GM12878 (cell line): Measurements from ENCODE around the gene SLAMF9. TPM values are rescaled to one million over a fixed set of nuclear protein-coding genes. Genes with fewer than 3 reads are reported as not detected.

Experiments used
- ATAC-seq: fragments of 200-7000 bp; cut with Tn5 transposase; 3 replicates; pipeline ENCODE4 v1.9.1; 2020; ENCODE audit warnings: mild to moderate bottlenecking, moderate library complexity
- BruUV-seq: library from RNA; stranded (reverse); fragments of 400-500 nt; replicated peaks from 2 replicates; lab custom pipeline; 2021; lab: Mats Ljungman, UMichigan
- CTCF ChIA-PET: fragments of 300-600 bp; sonication (Branson Sonifier 250); formaldehyde crosslinking; extraction: SDS; loops from one replicate; lab custom pipeline; 2021; ENCODE audit warnings: inconsistent platforms; lab: Yijun Ruan, JAX
- POLR2A ChIA-PET: fragments of 350-600 bp; formaldehyde crosslinking; extraction: SDS; loops from one replicate; lab custom pipeline; 2021; ENCODE audit warnings: inconsistent platforms; lab: Charles Lee
- RAD21 ChIA-PET: fragments of 300-600 bp; sonication (Branson Sonifier 250); formaldehyde crosslinking; loops from one replicate; lab custom pipeline; 2023; ENCODE audit warnings: antibody characterized with exemption; ENCODE audit not compliant: unreplicated experiment; lab: Charles Lee
- SMC1A ChIA-PET: fragments of 300-600 bp; sonication (Branson Sonifier 250); formaldehyde crosslinking; loops from one replicate; lab custom pipeline; 2023; ENCODE audit not compliant: unreplicated experiment, uncharacterized antibody; lab: Charles Lee
- DNase-seq: peaks from one replicate; pipeline ENCODE4 v3.0.0-alpha.2; 2011; ENCODE audit warnings: low read depth, low spot score
- FAIRE-seq: peaks from 3 replicates; lab custom pipeline; 2011; peaks lifted over from hg19 to GRCh38; lab: Jason Lieb, UNC
- H2AFZ ChIP-seq: 2 replicates; pipeline ENCODE4 v1.6.0; 2011; ENCODE audit warnings: low read depth, low read length, control low read depth; ENCODE audit not compliant: control insufficient read depth
- H3K27ac ChIP-seq: 2 replicates; pipeline ENCODE4 v1.5.1; 2011; ENCODE audit warnings: control low read depth; ENCODE audit not compliant: control insufficient read depth, insufficient read depth
- H3K27me3 ChIP-seq, 2 experiments: replicated peaks in 1 of 2; 2 replicates each; pipeline versions ENCODE4 v1.6.0 to v1.6.1; 2011; ENCODE audit warnings: low read length in 1 of 2; ENCODE audit not compliant: control insufficient read depth in 2 of 2, insufficient read depth in 2 of 2
- H3K36me3 ChIP-seq, 2 experiments: 2 replicates each; pipeline ENCODE4 v1.5.1; 2011; ENCODE audit warnings: low read length in 1 of 2; ENCODE audit not compliant: control insufficient read depth in 2 of 2, insufficient read depth in 2 of 2
- H3K4me1 ChIP-seq: 2 replicates; pipeline ENCODE4 v1.6.1; 2011; ENCODE audit warnings: mild to moderate bottlenecking, low read length, moderate library complexity, mixed read lengths; ENCODE audit not compliant: control insufficient read depth, insufficient read depth
- H3K4me2 ChIP-seq: 2 replicates; pipeline ENCODE4 v1.6.0; 2011; ENCODE audit warnings: control low read depth; ENCODE audit not compliant: control insufficient read depth, insufficient read depth
- H3K4me3 ChIP-seq: fragments of 200-600 bp; sonication (generic); 2 replicates; pipeline ENCODE4 v1.5.1; 2016
- H3K79me2 ChIP-seq: 2 replicates; pipeline ENCODE4 v1.6.0; 2011; ENCODE audit warnings: low read length; ENCODE audit not compliant: control insufficient read depth, insufficient read depth
- H3K9ac ChIP-seq: 2 replicates; pipeline ENCODE4 v1.8.0; 2011; ENCODE audit warnings: low read length, control low read depth, mixed read lengths; ENCODE audit not compliant: control insufficient read depth, insufficient read depth
- H3K9me3 ChIP-seq: replicated peaks from 3 replicates; pipeline ENCODE4 v1.5.1; 2011; ENCODE audit warnings: mild to moderate bottlenecking, low read length; ENCODE audit not compliant: control insufficient read depth, insufficient read depth
- H4K20me1 ChIP-seq: 2 replicates; pipeline ENCODE4 v1.6.0; 2011; ENCODE audit not compliant: control insufficient read depth, insufficient read depth
- ASH2L ChIP-seq: fragments of 300-600, 200-600 bp; sonication (generic); IDR thresholded peaks from 2 replicates; pipeline ENCODE4 v1.6.1; 2017; ENCODE audit warnings: low read depth, mild to moderate bottlenecking, borderline replicate concordance
- ATF3 ChIP-seq: IDR thresholded peaks from 2 replicates; pipeline ENCODE4 v1.6.1; 2011; ENCODE audit warnings: low read depth, mild to moderate bottlenecking, low read length, moderate library complexity, borderline replicate concordance; ENCODE audit errors: extremely low read depth
- CBX5 ChIP-seq: sonication (generic); IDR thresholded peaks from 2 replicates; pipeline ENCODE4 v1.6.1; 2016; ENCODE audit warnings: low read depth, moderate library complexity, mild to moderate bottlenecking, inconsistent platforms
- ETV6 ChIP-seq, 2 experiments: fragments of 450-650 bp in 1 of 2; IDR thresholded peaks in 1 of 2; conservative IDR thresholded peaks in 1 of 2; 2 replicates each; pipeline ENCODE4 v1.6.1; 2014; ENCODE audit warnings: antibody characterized with exemption in 1 of 2, borderline replicate concordance in 1 of 2, low read depth in 1 of 2, mild to moderate bottlenecking in 1 of 2, moderate library complexity in 1 of 2
- GATAD2B ChIP-seq: fragments of 450-650 bp; conservative IDR thresholded peaks from 2 replicates; pipeline ENCODE4 v1.6.1; 2017; ENCODE audit warnings: low read depth, mild to moderate bottlenecking, moderate library complexity
- POLR2A ChIP-seq: IDR thresholded peaks from 2 replicates; pipeline ENCODE4 v1.6.1; 2011; ENCODE audit warnings: low read depth, mild to moderate bottlenecking, low read length
- RELA ChIP-seq: fragments of 450-650 bp; IDR thresholded peaks from 2 replicates; pipeline ENCODE4 v1.8.0; 2014; ENCODE audit warnings: borderline replicate concordance; ENCODE audit not compliant: partially characterized antibody
- TARDBP ChIP-seq: IDR thresholded peaks from 2 replicates; pipeline ENCODE4 v1.6.1; 2016; ENCODE audit warnings: borderline replicate concordance
- ZBED1 ChIP-seq: IDR thresholded peaks from 2 replicates; pipeline ENCODE4 v1.6.1; 2016; ENCODE audit warnings: borderline replicate concordance
- WGBS: methylation state at CpG from one replicate; pipeline ENCODE4 v1.1.6; 2016; ENCODE audit warnings: low lambda C conversion rate; ENCODE audit not compliant: insufficient replicate concordance, insufficient coverage; ENCODE audit errors: missing lambda C conversion rate; 5-methylcytosine and 5-hydroxymethylcytosine counted together
- in situ Hi-C: fragments of 300-500 bp; cut with MboI; formaldehyde crosslinking; loops from 9 replicates; pipeline ENCODE4 v1.14.3; 2018; ENCODE audit warnings: mixed read lengths
- intact Hi-C: fragments of 100-400 bp; cut with micrococcal nuclease; formaldehyde crosslinking; loops from one replicate; pipeline ENCODE4 v1.14.2; 2022; ENCODE audit not compliant: unreplicated experiment
- polyA plus RNA-seq, 11 experiments: library from polyadenylated mRNA; depleted of rRNA in 4 of 11; unstranded in 6 of 11; stranded (reverse) in 5 of 11; fragments of >200 nt; fragmentation: Nextera tagmentation in 4 of 11; fragmentation: Illumina TruSeq in 1 of 11; extraction: Ambion mirVana in 4 of 11; extraction: Trizol in 1 of 11; gene quantifications; 1 replicate in 1 of 11; 2 replicates in 10 of 11; pipeline versions ENCODE4 v1.2.1 to v1.2.3, GENCODE V29; 2011 to 2016; ENCODE audit warnings: inconsistent platforms in 2 of 11, missing spikeins in 2 of 11, low read depth in 1 of 11
- total RNA-seq, 4 experiments: library from RNA; depleted of rRNA in 3 of 4; stranded (reverse); fragments of >200 nt in 3 of 4; fragmentation: Illumina TruSeq in 1 of 4; extraction: Trizol in 1 of 4; gene quantifications; 2 replicates each; pipeline versions ENCODE4 v1.2.1 to v1.2.3, GENCODE V29; 2013 to 2021

Gene SLAMF9
- total and polyA plus RNA-seq, 10 of the 15 experiments (the other 5 are each of a cell fraction or from before 2014, with no cell fraction given) = not detected

- Histone ChIP-seq H3K36me3 (no peaks in the 10 kb centered on the region), H3K4me1 (peaks cover 6% of the 10 kb centered on the region), H3K4me2 (no peak overlapping the region), H3K27me3 (0 out of 4 replicates have a peak, but pooled peaks cover 0 to 2% of the 10 kb centered on the region in 2 experiments), H2AFZ (no peak overlapping the region), H3K9ac (no peak overlapping the region), H3K9me3 (no peaks in the 10 kb centered on the region), H3K4me3 (no peak overlapping the region), H3K27ac (no peak overlapping the region), H4K20me1 (no peaks in the 10 kb centered on the region), H3K79me2 (no peaks in the 10 kb centered on the region)
- intact Hi-C loops (no loop called here), in situ Hi-C loops (no loop called here)
- ChIA-PET POLR2A (interaction anchor here (1.0 kb wide), 1 partner anchor 41 kb away, joined by 3 read pairs; no protein-coding TSS in a partner anchor), SMC1A (interaction anchor here (1.0 to 9.2 kb wide), 3 partner anchors 39 to 99 kb away, joined by 3 to 122 read pairs (median 7); no protein-coding TSS in a partner anchor), RAD21 (interaction anchor here (2.1 to 12.4 kb wide), 2 partner anchors 9 to 77 kb away, joined by 12 to 113 read pairs; no protein-coding TSS in a partner anchor), CTCF (interaction anchor here (1.6 to 22.4 kb wide), 4 partner anchors 10 to 132 kb away, joined by 3 to 422 read pairs (median 10); no protein-coding TSS in a partner anchor)
- no peak for FAIRE-seq
- BruUV-seq = no TSS peak
- ATAC-seq = no peak
- WGBS = 39% methylated on average over 13 of the region's 13 CpGs
- no peak for TF ChIP-seq TARDBP
- no peak for TF ChIP-seq ETV6 (conservative IDR thresholded peaks at IDR 0.05 in 1 of 2, IDR thresholded peaks at IDR 0.05 in 1 of 2; ENCODE audit: borderline replicate concordance in 1 of 2, low read depth in 1 of 2)
- TF ChIP-seq ATF3 = no peak
- TF ChIP-seq ZBED1 = no peak
- TF ChIP-seq GATAD2B = no peak
- no peak for TF ChIP-seq ASH2L
- no peak for TF ChIP-seq CBX5
- no peak for TF ChIP-seq RELA
- TF ChIP-seq POLR2A = no peak
- no peak for DNase-seq
These were observed 22.8 kb downstream of the SLAMF9 start for GRCh38 chr1:159931101-159931794.
